GM06990 (cell line): ENCODE results near the gene NCOR2.

ENCODE experiments used
- DNase-seq: peaks from one replicate; pipeline ENCODE4 v3.0.0-alpha.2; 2011; ENCODE audit not compliant: insufficient read length; ENCODE audit errors: extremely low read depth
- H3K27me3 ChIP-seq: replicated peaks from 2 replicates; pipeline ENCODE4 v1.6.0; 2011; ENCODE audit warnings: low read length; ENCODE audit not compliant: control insufficient read depth, insufficient read depth
- H3K36me3 ChIP-seq: 2 replicates; pipeline ENCODE4 v1.5.1; 2011; ENCODE audit warnings: low read length; ENCODE audit not compliant: control insufficient read depth, insufficient read depth
- H3K4me3 ChIP-seq: replicated peaks from 2 replicates; pipeline ENCODE4 v1.5.1; 2011; ENCODE audit warnings: low read depth, mild to moderate bottlenecking, control low read depth, low read length
- CTCF ChIP-seq: IDR thresholded peaks from 2 replicates; pipeline ENCODE4 v1.5.1; 2011; ENCODE audit warnings: low read length, control low read depth, mild to moderate bottlenecking, inconsistent platforms; ENCODE audit not compliant: insufficient read depth, poor library complexity, severe bottlenecking

NCOR2 gene

GRCh38 chr12:124603100-124603541 lies 35.7 kb upstream of the NCOR2 start:
- DNase-seq, result no peak
- Histone ChIP-seq H3K4me3 (no peak overlapping the region), H3K27me3 (no peaks in the 10 kb centered on the region), H3K36me3 (no peaks in the 10 kb centered on the region)
- no peak for TF ChIP-seq CTCF

GRCh38 chr12:124601706-124602105 lies 34.3 kb upstream of the NCOR2 start:
- no peak for TF ChIP-seq CTCF
- Histone ChIP-seq H3K4me3 (no peak overlapping the region), H3K27me3 (no peaks in the 10 kb centered on the region; the same call in 1 of the 2 replicates), H3K36me3 (no peaks in the 10 kb centered on the region)
- DNase-seq, result no peak

- TF ChIP-seq CTCF, result no peak
- no peaks in the 10 kb centered on the region; the same call in 1 of the 2 replicates for H3K27me3 ChIP-seq
- H3K36me3 ChIP-seq, result no peaks in the 10 kb centered on the region
- DNase-seq, result no peak
- no peak overlapping the region for H3K4me3 ChIP-seq
Measured at GRCh38 chr12:124599074-124599999, 31.9 kb upstream of the NCOR2 start.

- no peaks in the 10 kb centered on the region; the same call in 1 of the 2 replicates for H3K27me3 ChIP-seq
Measured at GRCh38 chr12:124597041-124597440, 29.6 kb upstream of the NCOR2 start.

GRCh38 chr12:124595444-124595843 lies 28.0 kb upstream of the NCOR2 start:
- DNase-seq, result no peak
- no peaks in the 10 kb centered on the region; the same call in 1 of the 2 replicates for H3K27me3 ChIP-seq
- H3K4me3 ChIP-seq, result no peak overlapping the region
- TF ChIP-seq CTCF, result no peak
- H3K36me3 ChIP-seq, result no peaks in the 10 kb centered on the region

More at GRCh38 chr12:124597041-124597440, 29.6 kb upstream of the NCOR2 start:
- no peak overlapping the region for H3K4me3 ChIP-seq
- no peak for TF ChIP-seq CTCF
- DNase-seq, result no peak
- no peaks in the 10 kb centered on the region for H3K36me3 ChIP-seq
